GM08714 (cell line): ENCODE measurements around the gene STK38L.

Experiments used
- H3K4me3 ChIP-seq: fragments of 200-500 bp; sonication (Bioruptor generic); 2 replicates; pipeline ENCODE4 v1.5.1; 2014; ENCODE audit warnings: mild to moderate bottlenecking, low read length, inconsistent platforms
- ZNF274 ChIP-seq: IDR thresholded peaks from 2 replicates; pipeline ENCODE4 v1.6.1; 2012; ENCODE audit warnings: mild to moderate bottlenecking, low read depth, low read length

The STK38L gene

DNA sequence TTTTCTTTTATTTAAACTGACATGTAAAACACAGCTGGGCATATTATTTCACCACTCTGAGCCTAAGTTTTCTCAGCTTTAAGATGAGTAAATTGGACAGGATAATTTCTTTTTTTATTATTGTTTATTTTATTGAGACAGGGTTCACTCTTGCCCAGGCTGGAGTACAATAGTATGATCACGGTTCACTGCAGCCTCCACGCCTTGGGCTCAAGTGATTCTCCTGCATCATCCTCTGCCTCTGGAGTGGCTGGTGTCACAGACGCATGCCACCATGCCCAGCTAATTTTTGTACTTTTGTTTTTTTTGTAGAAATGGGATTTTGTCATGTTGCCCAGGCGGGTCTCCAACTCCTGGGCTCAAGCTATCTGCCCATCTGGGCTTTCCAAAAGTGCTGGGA, 101.3 kb downstream of the STK38L start:
- no peak for TF ChIP-seq ZNF274
- H3K4me3 ChIP-seq: no peak overlapping the region

DNA sequence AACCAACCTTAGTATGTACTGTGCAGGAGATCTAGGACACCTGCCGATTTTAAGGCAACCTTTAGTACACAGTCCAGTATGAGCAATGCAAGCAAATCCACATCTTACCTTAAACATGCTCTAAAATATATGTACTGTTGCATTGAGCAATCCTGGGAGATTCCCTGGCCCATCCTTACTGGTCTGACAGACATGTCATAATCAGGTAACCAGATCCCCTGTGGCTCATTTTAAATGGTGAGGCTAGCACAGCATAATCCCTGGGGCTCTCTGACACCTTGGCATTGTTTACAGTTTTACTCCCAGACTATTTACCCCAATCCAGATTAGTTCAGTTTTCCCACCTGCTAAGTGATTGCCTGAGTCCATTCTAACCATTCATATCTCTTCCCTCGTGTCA, 103.7 kb downstream of the STK38L start:
- H3K4me3 ChIP-seq: no peak overlapping the region
- TF ChIP-seq ZNF274: no peak

DNA sequence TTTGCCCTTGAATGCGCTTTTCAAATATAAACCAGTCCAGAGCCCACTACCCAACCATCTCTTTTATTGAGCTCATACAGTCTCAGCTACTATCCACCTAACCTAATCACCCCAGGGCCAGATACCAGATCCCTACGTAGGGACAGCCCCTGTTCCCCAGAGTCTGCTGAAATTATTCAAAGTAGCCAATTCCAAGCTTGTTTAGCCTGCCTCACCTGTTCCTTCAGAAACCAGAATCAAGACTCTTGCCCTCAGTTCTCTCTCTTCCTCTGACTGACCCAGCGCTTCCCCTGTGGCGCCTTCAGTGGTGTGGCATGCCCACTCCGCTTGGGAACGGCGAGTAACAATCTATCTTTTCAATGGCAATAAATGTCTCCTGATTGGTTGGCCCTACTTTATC, 107.4 kb downstream of the STK38L start:
- TF ChIP-seq ZNF274: no peak

DNA sequence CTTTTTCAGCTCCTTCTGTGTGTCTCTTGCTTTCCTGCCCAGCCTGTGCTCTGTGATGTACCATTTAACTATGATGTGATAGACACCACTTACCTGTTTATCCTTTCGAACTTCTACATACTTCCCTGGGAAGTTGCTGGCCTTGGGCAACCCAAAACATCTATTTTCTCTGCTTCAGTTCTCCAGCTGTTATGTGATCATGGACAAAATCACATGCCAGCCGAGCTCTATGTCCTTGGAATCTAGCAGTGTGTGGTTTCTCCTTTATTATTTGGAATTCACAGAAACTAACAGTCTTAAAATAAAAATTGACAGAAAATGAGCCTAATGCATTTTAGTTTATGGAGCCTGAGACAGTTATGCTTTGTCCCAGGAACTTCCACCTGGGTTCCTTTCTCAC, 111.4 kb downstream of the STK38L start:
- no peak for TF ChIP-seq ZNF274
- H3K4me3 ChIP-seq: no peak overlapping the region

More for the DNA sequence above, 107.4 kb downstream of the STK38L start:
- no peak overlapping the region for H3K4me3 ChIP-seq

DNA sequence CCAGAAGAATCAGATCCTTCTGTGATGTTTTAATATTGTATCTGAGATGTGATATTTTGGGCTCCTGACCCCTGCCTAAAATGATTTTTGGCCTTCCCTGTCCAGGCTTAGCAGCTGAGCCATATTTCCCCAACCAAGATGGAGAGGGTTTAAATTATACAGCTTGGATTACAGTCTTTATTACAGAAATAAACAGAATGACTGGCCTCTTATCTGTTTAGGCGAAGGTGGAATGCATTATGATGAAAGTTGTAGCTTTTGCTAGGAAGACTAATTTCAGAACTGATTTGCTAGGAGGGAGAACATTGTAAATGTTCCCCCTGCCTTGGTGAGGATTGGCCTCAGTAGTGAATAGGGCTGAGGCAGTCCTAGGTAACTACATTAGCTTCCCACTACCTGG, 111.9 kb downstream of the STK38L start:
- no peak for TF ChIP-seq ZNF274
- no peak overlapping the region for H3K4me3 ChIP-seq

DNA sequence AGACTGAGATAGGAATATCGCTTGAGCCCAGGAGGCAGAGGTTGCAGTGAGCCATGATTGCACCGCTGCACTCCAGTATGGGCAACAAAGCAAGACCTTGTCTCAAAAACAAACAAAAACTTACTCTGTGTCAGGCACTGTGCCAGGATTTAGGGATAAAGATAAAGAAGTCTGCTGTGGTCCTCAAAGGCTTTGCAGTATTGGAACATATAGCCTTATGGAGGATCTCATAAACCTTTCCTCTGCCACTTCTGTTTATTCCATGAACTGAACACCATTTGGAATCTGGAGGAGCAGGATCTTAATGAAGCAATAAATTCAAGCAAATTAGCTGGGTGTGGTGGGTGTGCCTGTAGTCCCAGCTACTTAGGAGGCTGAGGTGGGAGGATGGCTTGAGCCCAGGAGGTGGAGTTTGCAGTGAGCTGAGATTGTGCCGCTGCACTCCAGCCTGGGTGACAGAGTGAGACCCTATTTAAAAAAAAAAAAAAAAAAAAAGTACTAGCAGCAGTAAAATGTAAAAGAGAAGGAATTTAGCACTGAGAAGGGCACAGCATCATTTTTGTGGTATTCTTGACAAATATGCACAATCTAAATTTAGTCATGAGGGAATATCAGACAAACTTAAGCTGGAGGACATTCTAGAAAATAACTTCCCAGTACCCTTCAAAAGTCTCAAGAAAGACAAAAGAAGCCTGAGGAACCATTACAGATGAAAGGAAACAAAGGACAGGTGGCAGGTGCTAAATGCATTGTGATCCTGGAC, 115.7 kb downstream of the STK38L start:
- no peak overlapping the region for H3K4me3 ChIP-seq
- TF ChIP-seq ZNF274: no peak

DNA sequence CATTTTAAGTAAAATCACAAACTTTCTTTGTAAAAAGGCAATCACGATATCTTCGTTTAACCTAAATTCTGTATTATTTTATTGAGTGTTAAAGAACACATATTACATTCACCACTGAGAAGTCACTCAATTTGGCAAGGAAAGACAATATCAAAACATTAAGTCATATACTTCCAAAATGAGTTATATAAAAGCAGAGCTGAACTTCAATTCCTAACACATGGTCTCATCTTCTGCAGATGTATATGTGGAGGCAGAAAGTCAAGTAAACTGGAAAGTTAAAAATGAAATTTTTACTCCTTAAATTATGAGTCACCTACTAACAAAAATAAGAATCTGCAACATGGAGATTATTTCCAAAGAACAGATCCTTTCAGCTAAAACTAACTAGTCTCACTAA, 117.3 kb downstream of the STK38L start:
- no peak for TF ChIP-seq ZNF274
- H3K4me3 ChIP-seq: no peak overlapping the region

DNA sequence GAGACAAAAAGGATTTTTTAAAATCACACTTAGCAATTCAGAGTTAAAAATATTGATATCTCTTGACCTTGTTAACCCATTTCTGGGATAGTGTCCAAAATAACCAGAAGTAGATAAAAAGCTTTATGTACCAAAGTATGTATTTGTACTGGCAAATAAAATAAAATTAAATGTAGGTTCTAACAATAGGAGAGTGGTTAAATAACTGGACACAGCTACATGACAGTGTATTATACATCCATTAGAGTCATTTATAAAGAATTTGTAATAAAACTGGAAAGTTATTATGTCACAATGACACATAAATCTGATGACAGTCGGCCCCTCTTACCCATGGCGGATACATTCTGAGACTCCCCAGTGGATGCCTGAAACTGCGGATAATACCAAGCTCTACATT, 122.5 kb downstream of the STK38L start:
- no peak for TF ChIP-seq ZNF274

DNA sequence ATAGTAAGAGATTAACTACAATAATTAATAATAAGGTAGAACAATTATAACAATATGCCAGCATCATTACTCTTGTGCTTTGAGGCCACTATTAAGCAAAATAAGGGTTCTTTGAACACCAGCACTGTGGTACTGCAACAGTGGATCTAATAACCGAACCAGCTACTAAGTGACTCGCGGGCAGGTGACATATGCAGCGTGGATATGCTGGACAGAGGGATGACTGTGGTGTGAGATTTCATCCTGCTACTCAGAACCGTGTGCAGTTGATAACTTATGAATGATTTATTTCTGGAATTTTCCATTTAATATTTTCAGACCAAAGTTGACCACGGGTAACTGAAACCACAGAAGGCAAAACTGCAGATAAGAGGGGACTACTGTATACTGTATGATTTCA, 123.0 kb downstream of the STK38L start:
- no peak for TF ChIP-seq ZNF274
- H3K4me3 ChIP-seq: no peak overlapping the region

More for the DNA sequence above, 122.5 kb downstream of the STK38L start:
- no peak overlapping the region for H3K4me3 ChIP-seq
